ENCODE data around the gene ZNF672. TPM values are rescaled to one million over a fixed set of nuclear protein-coding genes. Genes with fewer than 3 reads are reported as not detected.

ZNF672 gene
- total and polyA plus RNA-seq, 2 of the 4 experiments (the other 2 are of a cell fraction) = 6.6 to 12.6 TPM

DNA sequence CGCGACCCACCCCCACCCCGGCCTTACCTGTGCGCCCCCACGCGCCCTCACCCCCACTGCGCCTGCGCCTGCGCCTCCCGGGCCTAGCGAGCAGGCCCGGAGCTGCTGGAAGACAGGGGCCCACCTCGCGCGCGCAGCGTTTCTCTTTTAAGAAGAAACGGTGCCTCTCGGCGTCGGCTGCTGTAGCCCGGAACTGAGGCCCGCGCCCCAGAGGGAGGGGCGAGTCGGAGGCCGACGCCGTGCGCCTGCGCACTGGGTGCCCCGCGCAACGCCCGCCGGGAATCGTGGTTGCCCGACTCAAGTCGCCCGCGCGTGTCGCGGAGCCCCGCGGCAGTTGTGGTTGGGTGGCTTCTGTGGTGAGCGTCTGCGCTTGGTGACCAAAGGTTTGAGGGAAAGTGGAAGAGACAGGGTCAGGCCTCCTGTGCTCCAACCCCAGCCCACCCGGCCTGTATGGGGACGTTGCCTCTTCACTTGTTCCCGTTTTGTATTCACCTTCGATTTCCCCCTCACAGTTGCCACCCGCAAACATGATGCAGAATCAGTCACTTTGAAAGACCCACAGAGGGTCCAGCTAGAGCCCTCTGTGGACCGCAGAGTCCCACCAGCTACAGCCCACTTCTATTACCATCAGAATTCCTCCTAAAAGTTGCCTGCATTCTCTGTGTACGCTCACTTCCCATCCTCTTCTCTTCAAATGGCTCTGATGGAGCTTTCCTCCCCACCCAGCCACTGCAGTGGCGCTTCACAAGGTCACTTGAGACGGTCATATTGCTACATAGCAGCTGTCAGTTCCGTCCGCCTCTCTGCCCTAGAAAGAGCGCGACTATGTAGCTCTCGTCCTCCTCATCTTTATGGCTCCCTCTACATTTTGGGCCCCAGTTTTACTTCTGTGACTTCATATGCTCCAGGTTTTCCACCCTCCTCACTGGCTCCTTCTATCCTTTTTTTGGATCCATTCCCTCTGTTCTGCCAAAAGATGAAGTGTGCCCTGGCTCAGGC lies 21.2 kb downstream of the ZNF672 start, which contains the start of gene ZNF692 (continued):
- TF ChIP-seq MXI1 (IDR thresholded peaks at IDR 0.05; ENCODE audit: borderline replicate concordance, low read depth, low read length) (peak; percentile 44; the same call in 1 of the 2 replicates), MAZ (IDR thresholded peaks at IDR 0.05; ENCODE audit: borderline replicate concordance, low read depth, low read length) (peak; percentile 97)

DNA sequence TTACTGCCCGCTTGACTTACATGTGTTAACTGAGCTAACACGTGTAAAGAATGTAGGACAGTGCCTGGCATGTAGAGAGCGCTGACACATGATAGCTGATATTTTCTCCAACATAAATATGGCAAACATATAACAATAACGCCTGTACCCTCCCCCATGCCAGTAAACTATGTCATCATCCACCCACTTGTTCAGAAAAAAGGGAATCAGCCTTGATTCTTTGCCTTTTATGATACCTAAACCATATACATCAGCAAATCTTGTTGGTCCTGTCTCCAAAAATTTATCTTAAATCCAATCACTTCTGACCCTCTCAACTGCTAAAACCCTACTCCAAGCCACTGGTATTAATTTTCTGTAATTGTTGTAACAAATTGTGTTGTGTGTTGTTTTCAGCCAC lies 22.0 kb downstream of the ZNF672 start:
- Histone ChIP-seq H2BK15ac (ENCODE audit: low read depth, low read length) (0 out of 3 replicates have a peak overlapping the region, but pooled peaks have one; percentile 10), H3K56ac (ENCODE audit: extremely low read depth, insufficient read depth, low read length) (no peak overlapping the region), H3K27ac (ENCODE audit: insufficient read depth, low read length) (no peak overlapping the region), H3K9me3 (ENCODE audit: control insufficient read depth, insufficient read depth, low read length) (no peaks in the 10 kb centered on the region), H3K9ac (ENCODE audit: low read depth, low read length) (no peak overlapping the region), H3K4me3 (ENCODE audit: insufficient read depth, low read depth, low read length) (no peak overlapping the region), H3K18ac (ENCODE audit: low read depth, low read length) (no peak overlapping the region), H2AFZ (replicated peaks; ENCODE audit: low read length, poor library complexity) (no peak overlapping the region), H3K23ac (ENCODE audit: low read depth, low read length) (no peak overlapping the region), H3K14ac (replicated peaks; ENCODE audit: low read depth, low read length) (no peak overlapping the region), H2BK20ac (ENCODE audit: low read depth, low read length) (no peak overlapping the region), H3K4me1 (ENCODE audit: control insufficient read depth, insufficient read depth, low read length) (peaks cover 18% of the 10 kb centered on the region), H3K4ac (ENCODE audit: low read depth, low read length) (no peak overlapping the region; the same call in 1 of the 2 replicates), H3K9me1 (ENCODE audit: insufficient read depth, low read length) (peaks cover 17% of the 10 kb centered on the region; the same call in 1 of the 2 replicates), H4K20me1 (ENCODE audit: insufficient read depth, low read length) (no peaks in the 10 kb centered on the region), H4K5ac (ENCODE audit: low read depth, low read length) (peak overlapping the region; percentile 73; the same call in 1 of the 2 replicates), H4K8ac (ENCODE audit: low read depth in 2 of 2, low read length in 2 of 2) (peak overlapping the region; percentile 94 to 99; a peak in 3 of 4 replicates), H2AK9ac (replicated peaks; ENCODE audit: low read depth, low read length, poor library complexity) (no peak overlapping the region), H2AK5ac (ENCODE audit: low read depth, low read length) (peak overlapping the region; percentile 63; the same call in 1 of the 2 replicates), H3K36me3 (ENCODE audit: control insufficient read depth, insufficient read depth, low read length) (peaks cover 5% of the 10 kb centered on the region; the same call in 1 of the 2 replicates), H2BK5ac (ENCODE audit: low read depth, low read length, poor library complexity, severe bottlenecking) (no peak overlapping the region), H3K27me3 (ENCODE audit: control insufficient read depth, insufficient read depth, low read length) (no peaks in the 10 kb centered on the region), H4K91ac (ENCODE audit: insufficient read depth, low read depth, low read length) (no peak overlapping the region), H3K4me2 (ENCODE audit: low read depth, low read length) (no peak overlapping the region), H3K79me1 (ENCODE audit: low read depth in 1 of 2, low read length in 2 of 2) (peaks cover 12 to 24% of the 10 kb centered on the region in 2 experiments; a peak in 3 of 4 replicates), H2BK120ac (ENCODE audit: low read depth, low read length) (no peak overlapping the region)
- ATAC-seq (ENCODE audit: low read depth) = no peak
- no TSS peak for BruUV-seq (replicated peaks)
- 67% methylated on average over 1 of the region's 4 CpGs; no CpG with 5 or more reads in 1 of the 2 experiments for WGBS, 2 experiments (ENCODE audit: extremely low coverage in 2 of 2, insufficient read length in 1 of 2)
- dilution Hi-C loops (cut with HindIII; ENCODE audit: low sequenced_read_pairs, unreplicated experiment) = no loop called here
- POLR2A ChIA-PET (ENCODE audit: unreplicated experiment) = no interaction called here
- TF ChIP-seq CHD1 (IDR thresholded peaks at IDR 0.05; ENCODE audit: low read depth, low read length) (no peak), NFE2L2 (IDR thresholded peaks at IDR 0.05; ENCODE audit: low read depth, low read length) (no peak), RFX5 (IDR thresholded peaks at IDR 0.05; ENCODE audit: low read depth, low read length) (no peak), SMC3 (IDR thresholded peaks at IDR 0.05; ENCODE audit: low read depth, low read length) (no peak), MXI1 (IDR thresholded peaks at IDR 0.05; ENCODE audit: borderline replicate concordance, low read depth, low read length) (no peak), MAFK (IDR thresholded peaks at IDR 0.05; ENCODE audit: low read depth, low read length) (no peak), RCOR1 (IDR thresholded peaks at IDR 0.05; ENCODE audit: insufficient replicate concordance, low read length) (no peak), ELK1 (IDR thresholded peaks at IDR 0.05; ENCODE audit: borderline replicate concordance, low read depth, low read length) (no peak), CTCF (conservative IDR thresholded peaks at IDR 0.05; ENCODE audit: low read depth, low read length) (no peak), RAD21 (IDR thresholded peaks at IDR 0.05; ENCODE audit: low read length) (no peak)
- in situ Hi-C loops (cut with MboI; ENCODE audit: low sequenced_read_pairs) = no loop called here
- no peak for DNase-seq
- CTCF ChIA-PET = no interaction called here
- intact Hi-C loops (cut with micrococcal nuclease) = no loop called here

Measured in IMR-90 (cell line).